ENCODE data around the gene RHBDL3. TPM values are rescaled to one million over a fixed set of nuclear protein-coding genes. Genes with fewer than 3 reads are reported as not detected.

RHBDL3 gene
- total and polyA plus RNA-seq, 2 donors (not counting 3 experiments of a cell fraction or from before 2014, with no cell fraction given) = 0.11 to 0.20 TPM

DNA sequence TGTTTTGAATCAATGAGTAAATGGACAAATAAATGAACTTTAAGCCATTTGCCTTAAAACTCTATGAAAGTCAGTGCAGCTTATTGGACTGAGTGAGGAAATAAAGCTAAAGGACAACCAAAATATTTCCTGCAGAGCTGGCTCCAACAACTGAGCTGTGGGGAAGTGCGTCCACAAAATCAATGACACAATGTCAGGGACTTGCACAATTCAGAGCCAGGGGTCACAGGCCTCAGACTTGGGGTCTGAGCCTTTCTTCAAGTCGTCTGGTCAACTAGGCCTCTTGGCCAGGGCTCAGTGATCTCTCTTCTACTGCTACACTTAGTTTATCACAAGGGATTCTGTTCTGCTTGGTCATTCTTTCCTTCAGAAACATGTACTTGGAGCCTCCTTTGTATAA lies 26.2 kb upstream of the RHBDL3 start:
- Histone ChIP-seq H3K4me2 (ENCODE audit: insufficient read depth, low read length) (no peak overlapping the region), H3K9me3 (replicated peaks; ENCODE audit: control insufficient read depth, insufficient read depth, low read length) (no peaks in the 10 kb centered on the region), H3K27ac (ENCODE audit: insufficient read depth, low read depth, low read length) (no peak overlapping the region), H3K9ac (replicated peaks; ENCODE audit: extremely low read depth, insufficient read depth, low read length) (no peak overlapping the region), H3K27me3 (ENCODE audit: control insufficient read depth in 2 of 2, insufficient read depth in 2 of 2, low read length in 2 of 2) (no peaks in the 10 kb centered on the region), H3K4me3 (replicated peaks in 1 of 3; ENCODE audit: insufficient read depth in 1 of 3, low read depth in 1 of 3, low read length in 3 of 3) (no peak overlapping the region), H4K20me1 (replicated peaks; ENCODE audit: control insufficient read depth, extremely low read depth, insufficient read depth, low read length) (no peaks in the 10 kb centered on the region), H3K79me2 (ENCODE audit: control insufficient read depth, insufficient read depth, low read length) (no peaks in the 10 kb centered on the region), H3K36me3 (ENCODE audit: control insufficient read depth in 2 of 2, extremely low read depth in 1 of 2, insufficient read depth in 2 of 2, low read length in 2 of 2) (no peaks in the 10 kb centered on the region), H2AFZ (ENCODE audit: low read depth, low read length) (no peak overlapping the region), H3K9me1 (replicated peaks; ENCODE audit: control insufficient read depth, extremely low read depth, insufficient read depth, low read length) (no peaks in the 10 kb centered on the region), H3K4me1 (ENCODE audit: control insufficient read depth, extremely low read depth, insufficient read depth, low read length) (no peaks in the 10 kb centered on the region)
- CTCF ChIA-PET = interaction anchor here (1.4 kb wide), 1 partner anchor 76 kb away, joined by 3 read pairs; no protein-coding TSS in a partner anchor
- FAIRE-seq (no peak), DNase-seq (ENCODE audit: low read depth, low spot score) (no peak)
- POLR2A ChIA-PET = no interaction called here
- no peak for TF ChIP-seq POLR2A (IDR thresholded peaks at IDR 0.05; ENCODE audit: low read depth, low read length)
- TF ChIP-seq, protein P1, sequence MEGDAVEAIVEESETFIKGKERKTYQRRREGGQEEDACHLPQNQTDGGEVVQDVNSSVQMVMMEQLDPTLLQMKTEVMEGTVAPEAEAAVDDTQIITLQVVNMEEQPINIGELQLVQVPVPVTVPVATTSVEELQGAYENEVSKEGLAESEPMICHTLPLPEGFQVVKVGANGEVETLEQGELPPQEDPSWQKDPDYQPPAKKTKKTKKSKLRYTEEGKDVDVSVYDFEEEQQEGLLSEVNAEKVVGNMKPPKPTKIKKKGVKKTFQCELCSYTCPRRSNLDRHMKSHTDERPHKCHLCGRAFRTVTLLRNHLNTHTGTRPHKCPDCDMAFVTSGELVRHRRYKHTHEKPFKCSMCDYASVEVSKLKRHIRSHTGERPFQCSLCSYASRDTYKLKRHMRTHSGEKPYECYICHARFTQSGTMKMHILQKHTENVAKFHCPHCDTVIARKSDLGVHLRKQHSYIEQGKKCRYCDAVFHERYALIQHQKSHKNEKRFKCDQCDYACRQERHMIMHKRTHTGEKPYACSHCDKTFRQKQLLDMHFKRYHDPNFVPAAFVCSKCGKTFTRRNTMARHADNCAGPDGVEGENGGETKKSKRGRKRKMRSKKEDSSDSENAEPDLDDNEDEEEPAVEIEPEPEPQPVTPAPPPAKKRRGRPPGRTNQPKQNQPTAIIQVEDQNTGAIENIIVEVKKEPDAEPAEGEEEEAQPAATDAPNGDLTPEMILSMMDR (IDR thresholded peaks at IDR 0.05; ENCODE audit: extremely low read depth in 1 of 2, insufficient read depth in 1 of 2, low read depth in 1 of 2, low read length in 2 of 2) = no peak
- TF ChIP-seq, protein P2, sequence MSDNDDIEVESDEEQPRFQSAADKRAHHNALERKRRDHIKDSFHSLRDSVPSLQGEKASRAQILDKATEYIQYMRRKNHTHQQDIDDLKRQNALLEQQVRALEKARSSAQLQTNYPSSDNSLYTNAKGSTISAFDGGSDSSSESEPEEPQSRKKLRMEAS (IDR thresholded peaks at IDR 0.05; ENCODE audit: insufficient read depth, insufficient read length) = no peak
- no peak for TF ChIP-seq GATA2 (IDR thresholded peaks at IDR 0.05; ENCODE audit: insufficient read depth, insufficient read length, low read depth, low read length)
- no peak for TF ChIP-seq JUN (IDR thresholded peaks at IDR 0.05; ENCODE audit: borderline replicate concordance, insufficient read depth, insufficient read length, low read depth)
- TF ChIP-seq EZH2 (IDR thresholded peaks at IDR 0.05; ENCODE audit: borderline replicate concordance, low read depth, low read length, severe bottlenecking) = no peak
- no peak for TF ChIP-seq MYC (IDR thresholded peaks at IDR 0.05; ENCODE audit: low read depth, low read length)
- no peak for TF ChIP-seq FOS (IDR thresholded peaks at IDR 0.05; ENCODE audit: borderline replicate concordance, insufficient read depth, low read length)
- no peak for TF ChIP-seq POLR2AphosphoS5 (IDR thresholded peaks at IDR 0.05; ENCODE audit: insufficient read depth, low read depth, low read length)
- no TSS peak for BruUV-seq (replicated peaks)
- intact Hi-C loops (cut with micrococcal nuclease) = no loop called here
- dilution Hi-C loops (cut with MboI; ENCODE audit: extremely low pct_ligation_motif_present, low sequenced_read_pairs) = no loop called here

Measured in endothelial cell of umbilical vein (primary cell).